Right lobe of liver (tissue), 6 donors: ENCODE results near the gene PTGR2. TPM values are rescaled to one million over a fixed set of nuclear protein-coding genes. Genes with fewer than 3 reads are reported as not detected.

Experiments
- ATAC-seq, 4 donors: fragments of 200-7000 bp; cut with Tn5 transposase; one replicate each; pipeline ENCODE4 v1.9.1; 2020; ENCODE audit warnings: mild to moderate bottlenecking in 4 of 4, moderate library complexity in 4 of 4
- DNase-seq, 3 donors: peaks; one replicate each; pipeline ENCODE4 v3.0.0-alpha.2; 2020
- H3K27ac ChIP-seq, 3 donors: fragments of 200-600 bp; one replicate each; pipeline ENCODE4 v1.8.0; 2022
- H3K27me3 ChIP-seq, 2 donors: fragments of 200-600 bp; one replicate each; pipeline ENCODE4 v1.8.0; 2022
- H3K36me3 ChIP-seq, 4 donors: fragments of 200-600 bp; sonication (generic) in 1 of 4; one replicate each; pipeline versions ENCODE4 v1.5.1 to v1.8.0; 2017 to 2022; ENCODE audit warnings: control low read depth in 1 of 4
- H3K4me1 ChIP-seq, 4 donors: fragments of 200-600 bp; sonication (generic) in 1 of 4; one replicate each; pipeline versions ENCODE4 v1.5.1 to v1.8.0; 2017 to 2022; ENCODE audit warnings: control low read depth in 1 of 4
- H3K4me3 ChIP-seq, 3 donors: fragments of 200-600 bp; one replicate each; pipeline ENCODE4 v1.8.0; 2022
- H3K9me3 ChIP-seq, 4 donors: fragments of 200-600 bp; sonication (generic) in 1 of 4; one replicate each; pipeline versions ENCODE4 v1.5.1 to v1.8.0; 2017 to 2022; ENCODE audit warnings: control low read depth in 1 of 4
- CTCF ChIP-seq, 4 donors: fragments of 200-600 bp in 3 of 4; fragments of 450-650 bp in 1 of 4; IDR thresholded peaks; one replicate each; pipeline versions ENCODE4 v1.5.1 to v1.8.0; 2016 to 2022; ENCODE audit warnings: antibody characterized with exemption in 4 of 4, mild to moderate bottlenecking in 2 of 4
- POLR2A ChIP-seq: fragments of 450-650 bp; IDR thresholded peaks from one replicate; pipeline ENCODE4 v1.6.1; 2017; ENCODE audit warnings: antibody characterized with exemption, mild to moderate bottlenecking
- WGBS: methylation state at CpG from one replicate; pipeline ENCODE4 v1.1.6; 2018; ENCODE audit warnings: low coverage, low lambda C conversion rate; ENCODE audit not compliant: insufficient coverage; ENCODE audit errors: missing lambda C conversion rate; 5-methylcytosine and 5-hydroxymethylcytosine counted together
- intact Hi-C, 2 donors: fragments of 100-400 bp; cut with DNase I; formaldehyde crosslinking; loops; one replicate each; pipeline versions ENCODE4 v1.11.2 to v1.14.1; 2022
- total RNA-seq, 6 experiments: library from RNA; depleted of rRNA in 2 of 6; stranded (reverse); fragments of >200 nt in 2 of 6; fragmentation: NEBNext Ultra II Directional in 3 of 6; extraction: Animal tissue kit (Norgen Biotek cat#: 25700) in 3 of 6; gene quantifications; one replicate each; pipeline versions ENCODE4 v1.1.0 to v1.2.4, GENCODE V29; 2016 to 2023
- donor health status: DM: no; HTN: yes; CAD: no.
- donor health status: DM: no; HTN: no; CAD: no.
- donor health status: DM: no; HTN: no; CAD: no.
- donor health status: DM: no; HTN: yes; CAD: no.
- donor health status: DM: no; HTN: yes; CAD: no.

The PTGR2 gene
- total RNA-seq, 6 experiments from 2014 or later = 8.0 to 22.4 (median 12.4) TPM

- WGBS = 93% methylated on average over 2 of the region's 2 CpGs
- H3K9me3 ChIP-seq = no peaks in the 10 kb centered on the region
- ATAC-seq (no peak), DNase-seq (no peak)
- no peak overlapping the region for H3K27ac ChIP-seq
- TF ChIP-seq CTCF (IDR thresholded peaks at IDR 0.05) = no peak
- TF ChIP-seq POLR2A = no peak
- peaks cover 0 to 18% (median 4%) of the 10 kb centered on the region in 4 donors for H3K36me3 ChIP-seq
- H3K27me3 ChIP-seq = no peaks in the 10 kb centered on the region
- no peaks in the 10 kb centered on the region for H3K4me1 ChIP-seq
- intact Hi-C loops = no loop called here
- no peak overlapping the region for H3K4me3 ChIP-seq
Measured at GRCh38 chr14:73870525-73871235, 19.0 kb downstream of the PTGR2 start.

GRCh38 chr14:73873660-73874059 lies 22.0 kb downstream of the PTGR2 start:
- Histone ChIP-seq H3K9me3 (no peaks in the 10 kb centered on the region), H3K27me3 (no peaks in the 10 kb centered on the region), H3K36me3 (peaks cover 0 to 20% (median 7%) of the 10 kb centered on the region in 4 donors), H3K27ac (no peak overlapping the region), H3K4me1 (no peaks in the 10 kb centered on the region), H3K4me3 (no peak overlapping the region)
- no peak for TF ChIP-seq CTCF (IDR thresholded peaks at IDR 0.05)
- TF ChIP-seq POLR2A = no peak
- DNase-seq (no peak), ATAC-seq (no peak)
- intact Hi-C loops = no loop called here
- WGBS = 87% methylated on average over 3 of the region's 3 CpGs

- no peak overlapping the region for H3K27ac ChIP-seq
- no peak for TF ChIP-seq CTCF (IDR thresholded peaks at IDR 0.05)
- H3K27me3 ChIP-seq = no peaks in the 10 kb centered on the region
- H3K4me1 ChIP-seq = no peaks in the 10 kb centered on the region
- H3K36me3 ChIP-seq = peaks cover 0 to 29% (median 7%) of the 10 kb centered on the region in 4 donors
- intact Hi-C loops = no loop called here
- H3K9me3 ChIP-seq = no peaks in the 10 kb centered on the region
- 79% methylated on average over 3 of the region's 3 CpGs for WGBS
- no peak for ATAC-seq
- no peak for DNase-seq
- H3K4me3 ChIP-seq = no peak overlapping the region
Measured at GRCh38 chr14:73877790-73878189, 26.2 kb downstream of the PTGR2 start.

- 91% methylated on average over 6 of the region's 6 CpGs for WGBS
- no peak for ATAC-seq
- H3K4me3 ChIP-seq = no peak overlapping the region
- no peaks in the 10 kb centered on the region for H3K4me1 ChIP-seq
- no peak for DNase-seq
- H3K27me3 ChIP-seq = no peaks in the 10 kb centered on the region
- intact Hi-C loops = no loop called here
- no peaks in the 10 kb centered on the region for H3K9me3 ChIP-seq
- no peak for TF ChIP-seq POLR2A
- TF ChIP-seq CTCF (IDR thresholded peaks at IDR 0.05) = no peak
- peaks cover 0 to 29% (median 7%) of the 10 kb centered on the region in 4 donors for H3K36me3 ChIP-seq
- H3K27ac ChIP-seq = no peak overlapping the region
Measured at GRCh38 chr14:73878436-73878835, 26.8 kb downstream of the PTGR2 start.
